ENCODE results near the gene NUCB2.
"Not testable (repeated sequence)": the region's sequence is repeated elsewhere in the genome, so short reads cannot be mapped to it uniquely, and the experiment has no call there.

GRCh38 chr11:17242954-17243353 lies 33.6 kb upstream of the NUCB2 start:
- not testable (repeated sequence) for TF ChIP-seq CTCF (IDR thresholded peaks at IDR 0.05); ZFX (IDR thresholded peaks at IDR 0.05; ENCODE audit: borderline replicate concordance)
